ENCODE results near the gene TUBGCP6.

DNA sequence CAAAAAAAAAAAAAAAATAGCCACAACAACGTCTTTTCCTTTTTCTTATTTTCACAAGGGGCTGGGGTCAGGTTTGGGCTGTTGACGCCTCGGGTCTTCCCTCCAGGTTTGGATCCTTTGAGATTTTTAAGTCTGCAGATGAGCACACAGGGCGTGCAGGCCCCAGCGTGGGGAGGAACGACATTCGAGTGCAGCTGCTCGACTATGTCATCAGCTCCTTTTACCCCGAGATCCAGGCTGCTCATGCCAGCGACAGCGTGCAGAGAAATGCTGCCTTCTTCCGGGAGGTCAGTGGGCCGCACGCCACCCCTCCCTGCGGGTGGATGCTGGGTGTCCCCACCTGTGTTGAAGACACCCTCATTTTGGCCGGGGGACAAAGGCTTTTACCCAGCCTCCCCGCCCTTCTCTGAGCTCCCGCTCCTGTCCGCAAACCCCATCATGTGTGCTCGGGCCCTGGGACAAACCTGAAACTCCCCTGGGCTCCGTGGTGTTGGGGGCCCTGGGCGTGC, 36.3 kb downstream of the TUBGCP6 start:
- TF ChIP-seq, protein P1, sequence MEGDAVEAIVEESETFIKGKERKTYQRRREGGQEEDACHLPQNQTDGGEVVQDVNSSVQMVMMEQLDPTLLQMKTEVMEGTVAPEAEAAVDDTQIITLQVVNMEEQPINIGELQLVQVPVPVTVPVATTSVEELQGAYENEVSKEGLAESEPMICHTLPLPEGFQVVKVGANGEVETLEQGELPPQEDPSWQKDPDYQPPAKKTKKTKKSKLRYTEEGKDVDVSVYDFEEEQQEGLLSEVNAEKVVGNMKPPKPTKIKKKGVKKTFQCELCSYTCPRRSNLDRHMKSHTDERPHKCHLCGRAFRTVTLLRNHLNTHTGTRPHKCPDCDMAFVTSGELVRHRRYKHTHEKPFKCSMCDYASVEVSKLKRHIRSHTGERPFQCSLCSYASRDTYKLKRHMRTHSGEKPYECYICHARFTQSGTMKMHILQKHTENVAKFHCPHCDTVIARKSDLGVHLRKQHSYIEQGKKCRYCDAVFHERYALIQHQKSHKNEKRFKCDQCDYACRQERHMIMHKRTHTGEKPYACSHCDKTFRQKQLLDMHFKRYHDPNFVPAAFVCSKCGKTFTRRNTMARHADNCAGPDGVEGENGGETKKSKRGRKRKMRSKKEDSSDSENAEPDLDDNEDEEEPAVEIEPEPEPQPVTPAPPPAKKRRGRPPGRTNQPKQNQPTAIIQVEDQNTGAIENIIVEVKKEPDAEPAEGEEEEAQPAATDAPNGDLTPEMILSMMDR (IDR thresholded peaks at IDR 0.05), result no peak
- TF ChIP-seq POLR2A (IDR thresholded peaks at IDR 0.05), result no peak

Measured in esophagus squamous epithelium (tissue), 4 donors.